CD4-positive, alpha-beta T cell (primary cell): ENCODE data around the gene SMIM38. TPM values are rescaled to one million over a fixed set of nuclear protein-coding genes. Genes with fewer than 3 reads are reported as not detected.

Source experiments
- ATAC-seq: fragments of 200-7000 bp; cut with Tn5 transposase; one replicate; pipeline ENCODE4 v1.10.0; 2022; ENCODE audit warnings: mild to moderate bottlenecking; ENCODE audit not compliant: poor library complexity
- CTCF ChIA-PET: fragments of 350-600 bp; sonication (Branson Sonifier 250); formaldehyde crosslinking; loops from one replicate; lab custom pipeline; 2021; ENCODE audit warnings: antibody characterized with exemption, inconsistent platforms; lab: Charles Lee
- POLR2A ChIA-PET: fragments of 350-600 bp; sonication (Branson Sonifier 250); formaldehyde crosslinking; loops from one replicate; lab custom pipeline; 2021; ENCODE audit warnings: antibody characterized with exemption, inconsistent platforms; lab: Charles Lee
- DNase-seq, 14 experiments: peaks; one replicate each; pipeline ENCODE4 v3.0.0-alpha.2; 2013 to 2020; ENCODE audit warnings: mixed read lengths in 2 of 14
- H3K27ac ChIP-seq, 2 donors: one replicate each; pipeline versions ENCODE4 v1.5.1 to v1.7.0; 2013; ENCODE audit warnings: low read length in 2 of 2, low read depth in 1 of 2, mild to moderate bottlenecking in 1 of 2
- H3K27me3 ChIP-seq, 2 experiments: 1 replicate in 1 of 2; 2 replicates in 1 of 2; pipeline versions ENCODE4 v1.6.1 to v1.7.0; 2013; ENCODE audit warnings: low read length in 2 of 2, control low read depth in 1 of 2, mild to moderate bottlenecking in 1 of 2, moderate library complexity in 1 of 2; ENCODE audit not compliant: insufficient read depth in 2 of 2, control insufficient read depth in 1 of 2
- H3K36me3 ChIP-seq: one replicate; pipeline ENCODE4 v1.6.1; 2013; ENCODE audit warnings: low read length, control low read depth; ENCODE audit not compliant: insufficient read depth
- H3K4me1 ChIP-seq: one replicate; pipeline ENCODE4 v1.6.1; 2013; ENCODE audit warnings: low read length, control low read depth; ENCODE audit not compliant: insufficient read depth
- H3K4me3 ChIP-seq: one replicate; pipeline ENCODE4 v1.5.1; 2013; ENCODE audit warnings: mild to moderate bottlenecking, low read length, moderate library complexity
- H3K9me3 ChIP-seq, 2 experiments: 1 replicate in 1 of 2; 2 replicates in 1 of 2; pipeline versions ENCODE4 v1.6.1 to v1.7.0; 2013; ENCODE audit warnings: low read length in 2 of 2, mild to moderate bottlenecking in 2 of 2, control low read depth in 1 of 2, moderate library complexity in 1 of 2; ENCODE audit not compliant: control insufficient read depth in 1 of 2, insufficient read depth in 1 of 2
- H3K27ac Mint-ChIP-seq: one replicate; pipeline ENCODE4 v1.8.0; 2020; ENCODE audit warnings: mixed read lengths
- H3K27me3 Mint-ChIP-seq: one replicate; pipeline ENCODE4 v1.8.0; 2021; ENCODE audit warnings: mixed read lengths
- H3K36me3 Mint-ChIP-seq: one replicate; pipeline ENCODE4 v1.8.0; 2021; ENCODE audit warnings: low read depth, mixed read lengths
- H3K4me1 Mint-ChIP-seq: one replicate; pipeline ENCODE4 v1.8.0; 2021; ENCODE audit warnings: low read depth, mixed read lengths
- H3K4me3 Mint-ChIP-seq: one replicate; pipeline ENCODE4 v1.8.0; 2020; ENCODE audit warnings: mild to moderate bottlenecking, mixed read lengths
- H3K9me3 Mint-ChIP-seq: one replicate; pipeline ENCODE4 v1.8.0; 2020; ENCODE audit warnings: mixed read lengths
- intact Hi-C, 2 experiments: fragments of 100-400 bp; cut with DNase I in 1 of 2; cut with micrococcal nuclease in 1 of 2; formaldehyde crosslinking; loops; one replicate each; pipeline versions ENCODE4 v1.15.1 to v1.9.0; 2023 to 2025; cut with DNase I, micrococcal nuclease
- total RNA-seq, 174 experiments: library from RNA in 2 of 174; stranded (reverse) in 2 of 174; gene quantifications; one replicate each; pipeline ENCODE4 v1.2.3 and lab custom pipeline; 2021 to 2026
- TF ChIP-seq, protein P1 (sequence below): fragments of 200-600 bp; IDR thresholded peaks from one replicate; pipeline ENCODE4 v1.8.0; 2022; ENCODE audit warnings: antibody characterized with exemption, mild to moderate bottlenecking

SMIM38 gene
- total RNA-seq, 2 experiments from 2014 or later: 0.08 to 0.30 TPM

GRCh38 chr11:69142895-69143294 is 12.8 kb upstream of the SMIM38 start:
- peaks cover 8% of the 10 kb centered on the region for H3K9me3 Mint-ChIP-seq
- TF ChIP-seq, protein P1, sequence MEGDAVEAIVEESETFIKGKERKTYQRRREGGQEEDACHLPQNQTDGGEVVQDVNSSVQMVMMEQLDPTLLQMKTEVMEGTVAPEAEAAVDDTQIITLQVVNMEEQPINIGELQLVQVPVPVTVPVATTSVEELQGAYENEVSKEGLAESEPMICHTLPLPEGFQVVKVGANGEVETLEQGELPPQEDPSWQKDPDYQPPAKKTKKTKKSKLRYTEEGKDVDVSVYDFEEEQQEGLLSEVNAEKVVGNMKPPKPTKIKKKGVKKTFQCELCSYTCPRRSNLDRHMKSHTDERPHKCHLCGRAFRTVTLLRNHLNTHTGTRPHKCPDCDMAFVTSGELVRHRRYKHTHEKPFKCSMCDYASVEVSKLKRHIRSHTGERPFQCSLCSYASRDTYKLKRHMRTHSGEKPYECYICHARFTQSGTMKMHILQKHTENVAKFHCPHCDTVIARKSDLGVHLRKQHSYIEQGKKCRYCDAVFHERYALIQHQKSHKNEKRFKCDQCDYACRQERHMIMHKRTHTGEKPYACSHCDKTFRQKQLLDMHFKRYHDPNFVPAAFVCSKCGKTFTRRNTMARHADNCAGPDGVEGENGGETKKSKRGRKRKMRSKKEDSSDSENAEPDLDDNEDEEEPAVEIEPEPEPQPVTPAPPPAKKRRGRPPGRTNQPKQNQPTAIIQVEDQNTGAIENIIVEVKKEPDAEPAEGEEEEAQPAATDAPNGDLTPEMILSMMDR: no peak
- Histone ChIP-seq H3K4me1 (no peaks in the 10 kb centered on the region), H3K27me3 (no peaks in the 10 kb centered on the region), H3K27ac (no peak overlapping the region), H3K36me3 (no peaks in the 10 kb centered on the region), H3K9me3 (peaks cover 6 to 18% of the 10 kb centered on the region in 2 experiments), H3K4me3 (no peak overlapping the region)
- no peak overlapping the region for H3K4me3 Mint-ChIP-seq
- CTCF ChIA-PET: no interaction called here
- ATAC-seq (no peak), DNase-seq (no peak)
- POLR2A ChIA-PET: no interaction called here
- H3K36me3 Mint-ChIP-seq: peaks cover 16% of the 10 kb centered on the region
- intact Hi-C loops: no loop called here
- no peaks in the 10 kb centered on the region for H3K4me1 Mint-ChIP-seq
- no peak overlapping the region for H3K27ac Mint-ChIP-seq
- no peaks in the 10 kb centered on the region for H3K27me3 Mint-ChIP-seq

DNA sequence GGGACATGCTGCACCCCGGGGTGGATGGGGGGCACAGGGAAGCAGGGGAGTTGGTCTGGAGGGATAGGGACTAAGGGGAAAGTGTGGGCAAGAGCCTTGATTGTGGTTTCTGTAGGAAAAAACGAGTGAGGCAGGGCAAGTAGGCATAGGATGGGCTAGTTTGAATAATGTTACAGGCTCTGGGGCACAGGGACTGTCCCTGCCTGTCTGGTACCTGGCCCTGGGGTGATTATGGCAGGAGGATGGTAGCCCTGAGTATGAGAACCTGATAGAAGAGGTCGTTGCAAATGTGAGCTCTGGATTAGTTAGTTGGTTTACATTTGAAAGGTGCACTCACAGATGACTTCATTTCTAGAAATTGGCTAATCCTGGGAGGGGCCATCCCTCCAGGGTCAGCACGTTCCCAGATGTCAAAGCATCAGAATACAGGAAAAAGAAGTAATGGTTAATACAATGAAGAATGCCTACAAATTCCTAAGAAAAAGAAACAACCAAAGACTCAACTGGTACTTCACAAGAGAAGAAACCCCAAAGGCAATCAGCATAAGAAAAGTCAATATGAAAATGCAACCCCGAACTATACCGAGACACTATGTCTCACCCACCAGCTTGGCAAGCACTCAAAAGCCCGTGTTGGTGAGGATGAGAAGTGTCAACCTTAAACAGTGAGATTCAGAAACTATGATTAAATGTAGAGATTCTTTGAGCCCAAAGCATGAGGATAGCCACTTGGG is 11.3 kb upstream of the SMIM38 start:
- Histone ChIP-seq H3K36me3 (no peaks in the 10 kb centered on the region), H3K4me3 (no peak overlapping the region), H3K9me3 (peaks cover 9 to 18% of the 10 kb centered on the region in 2 experiments), H3K4me1 (no peaks in the 10 kb centered on the region), H3K27me3 (no peaks in the 10 kb centered on the region), H3K27ac (no peak overlapping the region)
- ChIA-PET CTCF (no interaction called here), POLR2A (no interaction called here)
- intact Hi-C loops: no loop called here
- no peak for DNase-seq
- TF ChIP-seq, protein P1: no peak
- Mint-ChIP-seq H3K9me3 (peaks cover 8% of the 10 kb centered on the region), H3K27me3 (no peaks in the 10 kb centered on the region), H3K27ac (no peak overlapping the region), H3K4me3 (no peak overlapping the region), H3K4me1 (no peaks in the 10 kb centered on the region), H3K36me3 (peaks cover 16% of the 10 kb centered on the region)
- no peak for ATAC-seq

DNA sequence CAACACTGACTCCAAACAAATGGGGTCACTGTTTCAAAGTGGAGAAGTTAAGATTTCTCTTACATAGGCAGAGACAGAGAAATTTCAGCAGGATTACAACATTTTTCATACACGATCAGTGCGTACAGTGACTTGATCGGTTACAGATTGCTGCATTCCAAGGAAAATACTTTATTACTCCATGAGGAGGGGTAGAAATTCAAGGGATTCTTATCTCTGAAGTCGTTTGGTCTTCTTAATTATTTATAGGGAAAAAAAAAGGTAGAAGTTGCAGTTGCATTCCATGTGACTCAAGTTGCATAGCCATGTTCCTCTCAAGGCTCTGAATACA is 10.7 kb upstream of the SMIM38 start:
- no peaks in the 10 kb centered on the region for H3K4me1 ChIP-seq
- Mint-ChIP-seq H3K36me3 (peaks cover 16% of the 10 kb centered on the region), H3K4me1 (no peaks in the 10 kb centered on the region), H3K27ac (no peak overlapping the region), H3K9me3 (peaks cover 8% of the 10 kb centered on the region), H3K4me3 (no peak overlapping the region), H3K27me3 (no peaks in the 10 kb centered on the region)
- H3K4me3 ChIP-seq: no peak overlapping the region
- DNase-seq (no peak), ATAC-seq (no peak)
- ChIA-PET CTCF (no interaction called here), POLR2A (no interaction called here)
- intact Hi-C loops: no loop called here
- no peaks in the 10 kb centered on the region for H3K36me3 ChIP-seq
- H3K27me3 ChIP-seq: no peaks in the 10 kb centered on the region
- no peak overlapping the region for H3K27ac ChIP-seq
- peaks cover 9 to 18% of the 10 kb centered on the region in 2 experiments for H3K9me3 ChIP-seq
- TF ChIP-seq, protein P1: no peak
